Eye (tissue), 1 donor: ENCODE results near the gene DNAJB8.

Experiments used
- DNase-seq: peaks from one replicate; pipeline ENCODE4 v3.0.0-alpha.2; 2015

Gene DNAJB8

DNA sequence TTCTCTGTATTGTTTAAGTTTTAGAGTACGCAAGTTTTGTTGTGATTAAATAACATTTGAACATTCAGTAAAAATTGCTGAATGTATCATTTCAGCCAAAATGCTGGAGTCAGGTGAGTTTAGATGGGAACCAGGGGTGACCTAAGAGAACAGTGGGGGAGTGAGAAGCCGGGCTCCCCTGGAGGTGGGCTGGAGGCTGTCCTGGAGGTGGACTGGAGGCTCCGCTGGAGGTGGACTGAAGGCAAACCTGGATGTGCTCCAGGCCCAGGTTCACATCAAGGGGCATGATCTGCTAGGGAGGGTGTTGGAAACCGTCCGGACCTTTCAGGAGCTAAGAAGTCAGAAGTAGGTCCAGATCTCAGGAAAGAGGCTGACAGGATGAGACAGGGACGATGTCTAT, 23.7 kb downstream of the DNAJB8 start:
- no peak for DNase-seq

DNA sequence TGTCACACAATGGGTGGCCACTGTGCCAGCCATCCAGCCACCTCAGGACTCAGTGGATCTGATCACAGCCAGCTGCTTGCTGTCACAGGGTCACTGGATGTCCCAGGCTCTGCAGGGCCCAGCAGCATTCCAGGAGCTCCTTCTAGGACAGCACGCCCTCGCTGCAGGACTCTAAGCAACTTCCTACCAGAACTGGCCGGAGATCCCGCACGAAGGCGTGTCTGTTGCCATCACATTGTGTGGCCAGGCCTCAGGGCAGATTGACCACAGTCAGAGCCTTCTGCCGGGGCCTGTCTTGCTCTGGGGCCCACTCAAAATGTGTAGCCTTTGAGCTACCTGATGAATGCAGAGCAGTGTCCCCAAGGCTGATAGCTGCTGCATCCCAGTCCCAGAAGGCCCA, 24.6 kb downstream of the DNAJB8 start:
- DNase-seq = no peak

DNA sequence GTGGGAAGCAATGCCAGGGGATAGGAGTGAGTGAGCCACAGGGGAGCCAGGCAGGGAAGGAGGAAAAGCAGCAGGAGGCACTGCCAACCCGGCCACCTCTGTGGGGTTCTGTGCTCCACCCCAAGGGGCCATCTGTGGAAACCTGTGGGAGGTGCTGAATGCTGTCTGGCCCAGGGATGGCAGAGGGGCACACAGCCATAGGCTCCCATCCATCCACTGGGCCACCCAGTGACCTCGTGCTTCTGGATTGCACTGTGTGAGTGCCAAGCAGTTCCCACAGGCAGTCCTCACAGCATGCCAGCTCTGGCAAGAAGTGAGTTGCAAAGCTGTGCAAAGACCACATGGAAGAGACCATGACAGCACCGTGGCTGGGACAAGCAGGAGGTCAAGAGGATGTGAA, 27.5 kb downstream of the DNAJB8 start:
- DNase-seq = no peak

DNA sequence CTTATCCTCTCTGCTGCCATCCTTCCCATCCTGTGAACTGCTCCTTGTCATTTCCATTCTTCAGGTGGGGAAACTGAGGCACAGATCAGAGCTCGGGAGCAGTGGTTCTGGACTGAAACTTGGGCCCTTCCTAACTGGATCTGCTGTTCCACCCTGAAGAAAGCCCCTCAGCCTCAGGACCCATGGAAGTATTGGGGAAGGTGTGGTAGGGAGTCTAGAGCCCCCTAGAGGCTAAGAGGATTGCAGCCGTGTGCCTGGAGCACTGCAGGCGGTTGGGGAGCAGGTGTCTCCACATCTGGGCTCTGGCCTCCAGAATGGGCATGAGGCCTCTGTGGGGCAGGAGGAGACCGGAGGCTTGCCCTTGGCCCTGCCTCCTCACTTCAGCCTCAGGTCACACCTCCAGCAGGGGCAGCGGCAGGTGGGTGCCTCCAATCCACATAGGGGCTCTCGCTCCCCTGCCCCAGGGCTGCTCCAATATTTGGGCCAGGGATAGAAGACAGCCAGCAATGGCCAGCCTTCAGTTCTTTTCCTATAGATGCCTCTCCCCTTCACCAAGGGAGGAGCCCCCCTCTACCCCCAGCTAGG, 28.1 kb downstream of the DNAJB8 start:
- no peak for DNase-seq

DNA sequence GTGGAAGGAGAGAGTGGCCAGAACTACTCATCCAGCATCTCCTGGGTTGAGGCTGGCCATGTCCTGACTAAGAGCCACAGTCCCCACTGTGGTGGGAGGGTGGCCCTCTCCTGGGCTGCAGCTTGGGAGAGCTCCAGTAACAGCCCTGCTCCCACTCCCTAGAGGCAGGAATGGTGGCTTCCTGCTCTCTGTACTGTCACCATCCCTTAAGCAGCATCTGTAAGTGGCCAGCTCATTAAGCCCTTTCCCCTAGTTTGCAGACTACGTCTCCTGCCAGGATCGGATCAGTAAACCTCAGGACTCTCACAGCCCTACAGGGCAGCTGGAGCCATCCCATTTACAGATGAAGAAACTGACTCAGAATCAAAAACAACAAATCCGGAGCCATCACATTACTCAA, 30.5 kb downstream of the DNAJB8 start:
- DNase-seq = no peak

DNA sequence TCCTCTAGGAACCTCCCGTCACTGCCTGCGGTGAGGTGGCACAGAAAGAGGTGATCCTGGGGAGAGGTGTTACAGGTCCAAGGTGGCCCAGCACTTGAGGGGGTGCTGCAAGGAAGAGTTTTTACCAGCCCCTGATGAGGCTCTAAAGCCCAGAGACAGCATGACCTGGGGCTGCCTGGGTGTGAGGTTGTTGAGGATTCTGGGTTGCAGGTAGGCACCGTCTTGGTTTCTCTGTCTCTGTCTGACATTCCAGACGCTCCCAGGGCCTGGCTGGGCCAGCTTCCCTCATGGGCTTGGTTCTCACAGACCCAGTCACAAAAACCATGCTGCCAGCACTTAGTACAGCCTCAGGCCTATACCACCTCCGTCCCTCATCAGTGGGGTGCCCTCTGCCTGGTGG, 31.1 kb downstream of the DNAJB8 start:
- no peak for DNase-seq

DNA sequence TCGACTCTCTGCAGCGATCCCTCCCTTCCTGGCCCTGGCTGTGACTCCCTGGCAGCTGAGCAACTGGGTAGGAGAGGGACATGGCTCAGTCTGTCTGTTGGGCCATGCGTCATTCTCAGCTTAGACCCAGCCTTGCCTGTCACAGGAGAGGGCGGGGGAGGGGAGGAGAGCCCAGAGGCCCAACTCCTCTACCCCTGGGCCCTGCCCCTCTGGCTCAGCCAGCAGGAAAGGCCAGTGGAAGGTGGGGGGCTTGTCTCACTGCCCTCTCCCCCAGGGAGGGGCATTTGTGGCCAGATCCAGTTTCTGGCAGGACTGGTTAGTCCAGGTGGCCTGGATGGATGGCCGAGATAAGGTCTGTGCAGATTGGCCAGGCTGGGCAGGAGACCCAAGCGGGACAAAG, 31.6 kb downstream of the DNAJB8 start:
- no peak for DNase-seq

DNA sequence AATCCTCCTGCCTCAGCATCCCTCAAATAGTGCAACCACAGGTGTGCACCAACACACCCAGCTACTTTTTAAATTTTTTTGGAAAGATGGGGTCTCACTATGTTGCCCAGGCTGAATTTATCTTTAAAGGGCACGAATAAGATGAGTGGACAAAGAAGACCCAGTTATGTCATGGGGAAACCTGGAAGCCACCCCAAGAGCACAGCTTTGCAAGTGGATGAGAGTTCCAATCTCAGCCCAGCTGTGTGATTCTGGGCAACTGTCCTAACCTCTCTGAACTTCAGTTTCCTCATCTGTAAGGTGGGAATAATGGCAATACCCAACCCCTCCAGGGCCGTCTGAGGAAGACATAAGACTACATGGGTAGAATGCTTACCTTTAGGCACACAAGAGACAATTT, 32.2 kb downstream of the DNAJB8 start:
- no peak for DNase-seq

DNA sequence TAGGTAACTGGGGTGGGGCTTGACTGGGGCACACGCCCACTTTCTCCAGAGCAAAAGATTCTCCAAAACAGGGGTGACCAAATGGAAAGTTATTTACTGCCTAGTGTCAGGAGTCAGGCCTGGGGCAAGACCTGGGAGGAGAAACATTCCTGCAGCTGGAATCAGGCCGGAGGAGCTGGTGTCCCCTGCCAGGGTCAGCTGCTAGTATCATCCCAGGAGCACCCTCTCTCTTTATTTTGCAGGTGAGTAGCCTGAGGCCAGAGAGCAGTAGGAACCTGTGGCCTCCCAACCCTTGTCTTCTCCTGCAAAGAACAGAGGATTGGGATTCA, 32.9 kb downstream of the DNAJB8 start:
- no peak for DNase-seq

DNA sequence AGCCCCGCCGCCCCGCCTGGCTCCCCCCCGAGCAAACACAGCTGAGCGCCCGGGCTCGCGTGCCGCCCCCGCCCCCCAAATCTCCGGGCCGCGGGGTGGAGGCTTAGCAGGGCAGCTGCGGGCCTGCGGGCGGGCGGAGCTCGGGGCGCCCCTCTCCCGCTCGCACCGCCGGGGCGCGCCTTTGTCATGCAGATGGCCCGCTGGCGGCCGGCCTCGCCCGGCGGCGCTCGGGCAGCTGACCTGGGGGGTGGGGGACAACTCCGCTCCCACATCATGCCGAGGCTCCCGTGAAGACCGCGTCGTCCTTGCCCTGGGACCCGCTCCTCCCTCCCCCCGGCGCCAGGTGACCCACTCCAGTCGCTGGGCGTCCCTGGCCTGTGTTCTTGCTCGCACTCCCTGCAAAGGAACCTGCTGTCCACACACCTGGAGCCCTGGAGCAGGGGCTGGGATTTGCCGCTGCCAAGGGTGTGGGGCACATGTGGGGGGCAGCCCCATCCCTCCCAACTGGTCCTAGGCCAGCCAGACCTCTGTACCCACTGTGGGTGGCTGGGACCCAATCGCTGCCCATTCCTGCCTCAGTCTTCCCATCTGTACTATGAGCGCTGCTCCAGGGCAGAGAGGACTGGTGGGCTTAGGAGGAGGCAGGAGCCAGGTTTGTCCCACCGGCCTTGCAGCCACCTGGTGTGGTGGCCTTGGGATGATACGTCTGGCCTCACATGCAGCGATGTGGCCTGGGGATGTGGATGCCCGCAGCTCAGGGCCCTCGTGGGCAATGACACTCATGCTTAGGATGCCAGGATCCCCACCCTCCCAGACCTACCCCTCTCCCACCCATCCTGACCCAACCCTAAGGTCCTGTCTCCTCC, 33.5 kb downstream of the DNAJB8 start:
- no peak for DNase-seq

DNA sequence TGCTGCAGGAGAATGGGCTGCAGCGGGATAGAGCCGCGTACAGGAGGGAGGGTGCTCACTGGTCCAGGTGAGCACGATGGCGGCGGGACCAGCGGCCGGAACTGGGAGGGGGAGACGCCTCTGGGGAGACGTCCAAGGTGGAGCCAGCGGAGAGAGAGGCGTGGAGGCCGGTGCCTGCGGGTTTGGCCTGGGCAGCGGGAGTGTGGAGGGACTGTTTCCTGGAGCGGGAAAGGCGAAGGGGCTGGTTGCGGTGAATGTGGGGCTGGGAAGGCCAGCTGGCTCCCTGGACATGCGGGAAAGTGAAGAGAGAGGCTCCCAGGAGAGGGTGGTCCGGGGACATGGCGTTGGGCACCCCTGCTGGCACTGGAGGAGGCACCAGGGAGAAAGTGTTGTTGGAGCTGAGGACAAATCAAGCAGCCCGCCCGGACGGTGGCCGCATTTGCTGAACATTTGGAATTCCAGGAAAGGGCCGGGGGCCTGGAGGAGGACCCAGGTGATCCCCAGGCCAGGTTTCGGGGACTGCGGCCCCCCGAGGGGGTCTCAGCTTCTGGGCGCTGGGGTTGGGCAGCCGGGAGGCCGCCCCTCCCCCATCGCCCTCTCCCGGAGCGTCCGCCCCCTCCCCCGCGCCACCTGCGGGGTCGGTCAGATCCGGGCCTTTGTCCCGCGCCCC, 34.3 kb downstream of the DNAJB8 start:
- peak; percentile 70 for DNase-seq

DNA sequence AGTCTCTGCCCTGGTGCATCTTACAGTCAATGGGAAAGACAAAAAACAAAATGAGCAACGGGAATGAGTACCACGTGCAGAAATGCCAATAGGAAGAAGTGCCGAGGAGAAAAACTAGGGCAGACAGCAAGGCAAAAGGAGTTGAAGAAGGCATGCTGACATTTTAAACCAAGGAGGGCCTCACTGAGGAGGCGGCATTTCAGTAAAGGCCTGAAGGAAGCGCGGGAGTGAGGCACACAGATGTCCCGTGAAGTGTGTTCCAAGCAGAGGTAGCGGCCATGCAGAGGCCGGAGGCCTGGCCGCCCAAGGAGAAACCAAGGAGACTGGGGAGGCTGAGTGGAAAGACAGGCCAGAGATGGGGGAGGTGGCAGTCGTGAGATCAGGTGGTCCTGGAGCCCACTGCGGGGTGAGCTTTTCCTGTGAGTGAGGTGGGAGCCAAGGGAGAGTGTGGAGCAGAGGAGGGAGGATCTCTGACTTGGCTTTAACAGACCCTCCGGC, 34.8 kb downstream of the DNAJB8 start:
- no peak for DNase-seq

DNA sequence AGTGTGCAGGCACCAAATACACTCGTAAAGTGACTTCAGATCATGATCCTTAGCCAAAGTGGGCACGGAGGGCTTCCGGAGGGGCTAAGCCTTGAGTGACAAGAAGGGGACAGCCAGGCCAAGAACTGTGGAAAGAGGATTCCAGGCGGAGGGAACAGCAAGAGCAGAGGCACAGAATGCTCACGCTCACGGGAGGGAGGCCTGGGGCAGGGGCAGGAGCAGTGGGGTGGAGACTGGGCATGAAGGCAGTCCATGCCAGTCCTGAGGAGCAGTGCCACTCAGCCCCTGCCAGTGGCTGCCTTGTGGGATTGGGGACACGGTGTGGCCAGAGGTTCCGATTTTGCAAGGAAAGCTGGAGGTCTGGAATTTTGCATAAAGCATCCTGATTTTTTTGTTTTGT, 36.0 kb downstream of the DNAJB8 start:
- DNase-seq = no peak

DNA sequence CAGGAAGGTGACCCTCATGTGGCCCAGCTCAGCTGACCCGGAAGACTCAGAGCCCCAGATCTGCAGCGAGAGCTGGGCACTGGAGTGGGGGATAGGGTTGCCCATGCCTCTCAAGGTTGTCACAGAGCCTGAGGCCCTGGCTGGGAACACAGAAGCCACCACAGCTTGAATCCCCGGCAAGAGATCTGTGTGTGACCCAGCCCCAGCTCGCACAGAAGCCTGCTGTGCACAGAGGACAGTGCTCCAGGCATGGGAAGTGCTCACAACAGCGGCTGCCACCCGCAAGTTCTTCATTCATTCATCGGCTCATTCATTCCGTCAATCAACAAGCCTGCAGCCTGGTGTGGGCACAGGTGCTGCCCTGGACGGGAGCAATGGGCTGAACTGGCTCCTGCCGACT, 36.4 kb downstream of the DNAJB8 start:
- DNase-seq = no peak

DNA sequence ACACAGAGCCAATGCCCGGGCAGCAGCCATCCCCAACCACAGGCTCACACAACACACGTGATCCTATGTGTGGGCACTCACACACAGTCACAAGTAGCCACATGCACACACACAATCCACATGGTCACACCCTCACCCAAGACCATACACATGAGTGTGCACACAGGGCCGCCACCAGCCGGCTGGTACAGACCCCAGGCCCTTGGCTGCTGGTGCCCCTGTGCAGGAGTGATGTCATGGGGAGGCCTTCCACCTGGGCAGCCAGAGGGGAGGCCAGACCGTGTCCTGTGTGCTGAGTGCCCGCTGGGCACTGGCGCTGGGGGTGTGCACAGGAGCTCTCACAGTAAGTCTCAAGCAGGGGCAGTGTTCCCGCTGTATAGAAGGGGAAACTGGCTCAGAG, 36.9 kb downstream of the DNAJB8 start:
- DNase-seq = no peak

DNA sequence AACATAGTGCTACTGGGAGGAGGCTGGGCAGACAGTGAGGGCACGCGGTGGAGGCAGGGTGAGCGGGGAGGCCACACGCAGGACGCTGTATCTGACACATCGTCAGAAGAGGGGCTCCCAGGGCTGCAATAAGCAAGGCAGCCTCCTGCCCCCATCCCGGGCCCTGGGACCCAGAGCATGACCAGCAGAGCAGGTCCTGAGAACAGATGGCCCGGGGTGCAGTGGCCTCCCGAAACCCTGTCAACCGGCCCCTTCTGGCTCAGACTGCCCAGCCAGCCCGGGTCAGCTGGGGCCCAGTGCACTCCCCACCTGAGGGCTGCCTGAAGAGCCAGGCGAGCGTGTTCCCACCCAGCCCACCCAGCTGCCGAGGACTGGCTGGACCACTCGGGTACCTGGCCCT, 37.4 kb downstream of the DNAJB8 start:
- DNase-seq = no peak

DNA sequence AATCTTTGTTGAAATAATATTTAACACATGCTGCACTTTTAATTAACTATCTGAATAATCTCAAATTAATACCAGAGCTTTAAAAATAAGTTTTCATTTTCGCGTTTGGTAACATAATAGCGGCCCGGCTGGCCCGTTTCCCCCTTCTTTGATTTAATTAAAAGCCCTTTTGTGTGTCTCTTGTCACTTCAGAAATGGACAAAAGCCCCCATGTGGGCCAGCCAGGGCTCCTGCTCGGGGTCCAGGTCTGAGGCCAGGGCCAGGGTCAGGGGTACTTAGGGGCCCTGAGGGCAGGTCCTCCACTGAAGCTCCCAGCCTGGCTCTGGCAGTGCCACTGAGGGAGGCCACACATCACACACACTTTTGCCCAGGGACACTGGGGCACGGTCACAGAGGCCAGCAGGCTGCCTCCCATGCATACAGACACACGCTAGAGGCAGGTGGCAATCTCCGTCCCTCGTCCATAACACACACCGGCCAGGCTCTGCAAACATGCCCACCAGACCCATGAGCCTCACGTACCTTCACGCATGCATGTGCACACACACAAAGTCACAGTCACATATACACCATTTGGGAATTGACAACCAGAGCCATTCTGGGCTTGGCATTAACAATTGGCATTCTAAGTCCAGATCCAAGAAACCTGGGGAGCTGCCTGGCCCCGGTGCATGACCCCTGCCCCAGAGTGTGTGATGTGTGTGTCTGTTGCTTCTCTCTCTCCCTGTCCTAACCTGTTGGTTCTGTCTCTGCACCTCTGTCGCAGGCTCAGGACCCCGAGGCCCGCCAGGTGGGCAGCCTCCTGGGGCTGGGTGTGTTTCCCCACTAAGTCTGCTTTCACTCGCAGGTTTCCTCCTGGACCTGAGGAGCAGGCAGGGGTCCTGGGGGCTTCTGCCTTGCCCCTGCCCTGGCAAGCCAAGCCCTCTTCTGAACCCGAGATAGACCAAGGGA, 38.5 kb downstream of the DNAJB8 start:
- no peak for DNase-seq

DNA sequence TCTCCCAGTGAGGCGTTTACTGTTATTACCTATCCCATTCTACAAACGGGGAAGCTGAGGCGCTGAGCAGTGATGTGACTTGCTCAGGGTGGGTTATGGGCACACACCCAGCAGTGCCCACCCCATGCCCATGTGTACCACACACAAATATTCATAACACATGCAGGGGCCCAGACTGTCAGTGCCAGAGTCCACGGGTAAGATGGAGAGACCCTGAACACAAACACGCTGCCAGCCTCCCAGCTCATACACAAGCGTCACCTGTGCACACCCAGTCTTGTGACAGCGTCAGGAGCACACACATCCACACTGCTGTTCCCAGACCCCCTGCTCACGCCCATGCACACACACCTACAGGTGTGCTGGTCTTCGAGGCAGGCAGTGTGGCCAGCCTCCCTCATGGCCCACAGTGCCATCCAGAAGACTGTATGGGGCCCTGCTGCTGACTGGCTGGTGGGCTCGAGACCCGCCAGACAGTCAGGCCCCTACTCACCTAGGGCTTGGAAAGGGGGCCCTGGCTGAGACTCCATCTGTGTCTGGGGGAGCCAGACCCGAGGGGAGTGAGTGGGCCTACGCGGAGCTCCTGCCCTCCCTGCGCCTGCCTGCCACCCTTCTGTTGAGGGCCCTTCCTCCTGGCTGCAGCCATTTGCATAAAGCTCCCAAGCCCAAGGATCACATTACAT, 39.4 kb downstream of the DNAJB8 start:
- no peak for DNase-seq

DNA sequence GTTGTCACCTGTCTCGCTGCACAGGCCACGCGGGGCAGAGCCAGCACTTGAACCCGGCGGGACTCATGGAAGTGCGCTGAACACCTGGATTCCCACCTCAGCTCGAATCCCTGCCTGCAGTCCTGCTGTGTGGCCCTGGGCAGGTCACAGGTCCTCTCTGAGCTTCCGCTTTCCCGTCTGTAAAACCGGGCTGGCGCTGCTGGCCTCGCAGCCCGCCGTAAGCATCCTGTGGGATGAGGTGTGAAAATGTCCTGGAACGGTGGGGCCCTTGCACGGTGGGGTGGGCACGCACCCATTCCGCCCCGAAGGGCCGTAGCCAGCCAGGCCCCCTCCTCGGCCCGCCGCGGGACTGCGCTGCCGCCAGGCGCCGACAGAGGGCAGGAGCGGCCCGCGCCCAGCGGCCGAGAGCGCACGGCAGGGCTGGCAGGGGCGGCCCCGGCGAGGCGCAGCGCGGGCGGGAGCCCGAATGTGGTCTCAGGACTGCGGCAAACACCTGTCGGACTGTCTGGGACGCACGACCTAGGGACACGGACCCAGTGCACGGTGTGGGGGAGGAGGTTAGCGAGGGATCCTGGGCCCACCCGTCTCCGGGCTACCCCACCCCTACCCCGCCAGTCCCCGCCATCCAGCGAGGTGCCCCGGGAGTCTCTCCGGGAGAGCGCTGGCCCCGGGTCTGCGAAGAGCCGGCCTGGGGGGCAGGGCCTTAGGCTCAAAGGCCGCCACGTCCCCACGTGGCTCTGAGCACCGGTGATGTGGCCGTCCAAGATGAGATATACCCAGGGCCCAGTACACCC, 40.4 kb downstream of the DNAJB8 start:
- peak; percentile 79 for DNase-seq

DNA sequence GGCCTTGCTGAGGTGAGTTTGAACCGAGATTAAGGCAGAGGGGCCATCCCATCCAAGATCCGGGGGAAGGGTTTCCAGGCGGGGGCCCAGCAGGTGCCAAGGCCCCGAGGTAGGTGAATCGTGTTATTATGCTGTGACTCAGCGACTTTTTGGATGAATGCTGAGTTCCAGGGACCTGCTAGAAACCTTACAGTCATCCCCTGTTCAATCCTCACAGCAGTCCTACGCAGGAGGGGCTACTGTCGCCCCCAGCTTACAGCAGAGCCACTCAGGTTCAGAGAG, 40.9 kb downstream of the DNAJB8 start:
- DNase-seq = no peak

DNA sequence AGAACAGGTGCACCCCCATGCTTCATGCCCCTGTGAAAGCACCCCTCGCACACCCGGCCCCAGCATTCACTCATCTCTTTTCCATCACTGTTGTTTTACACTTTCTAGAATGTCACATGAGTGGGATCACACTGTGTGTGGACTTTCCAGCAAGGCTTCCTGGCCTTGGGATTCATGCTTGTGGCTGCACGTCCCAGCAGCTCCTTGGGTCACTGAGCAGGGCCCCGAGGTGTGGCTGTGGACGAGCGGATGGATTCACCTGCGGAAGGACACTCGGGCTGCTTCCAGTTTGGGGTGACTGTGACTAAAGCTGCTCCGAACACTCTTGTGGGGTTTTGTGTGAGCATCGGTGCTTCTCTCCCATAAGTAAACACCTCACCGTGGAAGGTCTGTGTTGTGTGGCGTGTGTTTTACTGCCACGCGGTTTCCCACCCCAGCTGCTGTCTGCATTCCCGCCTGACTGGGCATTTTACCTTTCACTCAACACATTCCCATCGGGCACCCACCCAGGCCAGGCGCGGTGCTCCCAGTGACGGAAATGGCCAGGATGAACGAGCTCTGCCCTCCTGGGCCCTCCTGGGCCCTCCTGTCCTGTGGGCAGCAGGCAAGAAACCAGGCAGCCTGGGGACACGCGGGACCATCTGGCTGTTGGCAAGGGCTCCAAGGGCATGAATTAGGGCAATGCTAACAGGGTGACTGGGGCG, 41.4 kb downstream of the DNAJB8 start:
- no peak for DNase-seq
